ENCODE results near the gene KLHDC1.

DNA sequence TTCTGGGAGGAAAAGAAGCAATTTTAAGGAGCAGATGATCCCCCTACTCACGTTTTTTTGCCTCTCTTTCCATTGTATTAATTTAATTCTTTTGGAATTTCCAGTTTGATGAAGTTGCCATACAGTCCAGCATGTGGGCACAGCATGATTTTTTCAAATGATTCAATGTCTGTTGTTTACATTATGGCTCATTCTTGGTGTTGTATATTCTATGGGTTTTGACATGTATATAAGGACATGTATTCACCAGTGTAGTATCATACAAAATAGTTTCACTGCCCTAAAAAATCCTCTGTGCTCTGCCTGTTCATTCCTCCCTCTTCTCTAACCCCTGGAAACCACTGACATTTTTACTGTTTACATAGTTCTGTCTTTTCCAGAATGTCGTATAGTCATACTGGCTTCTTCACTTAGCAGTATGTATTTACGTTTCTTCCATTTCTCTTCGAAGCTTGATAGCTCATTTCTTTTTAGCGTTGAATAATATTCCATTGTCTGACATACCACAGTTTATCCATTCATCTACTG lies 61.7 kb downstream of the KLHDC1 start:
- TF ChIP-seq, protein P1, sequence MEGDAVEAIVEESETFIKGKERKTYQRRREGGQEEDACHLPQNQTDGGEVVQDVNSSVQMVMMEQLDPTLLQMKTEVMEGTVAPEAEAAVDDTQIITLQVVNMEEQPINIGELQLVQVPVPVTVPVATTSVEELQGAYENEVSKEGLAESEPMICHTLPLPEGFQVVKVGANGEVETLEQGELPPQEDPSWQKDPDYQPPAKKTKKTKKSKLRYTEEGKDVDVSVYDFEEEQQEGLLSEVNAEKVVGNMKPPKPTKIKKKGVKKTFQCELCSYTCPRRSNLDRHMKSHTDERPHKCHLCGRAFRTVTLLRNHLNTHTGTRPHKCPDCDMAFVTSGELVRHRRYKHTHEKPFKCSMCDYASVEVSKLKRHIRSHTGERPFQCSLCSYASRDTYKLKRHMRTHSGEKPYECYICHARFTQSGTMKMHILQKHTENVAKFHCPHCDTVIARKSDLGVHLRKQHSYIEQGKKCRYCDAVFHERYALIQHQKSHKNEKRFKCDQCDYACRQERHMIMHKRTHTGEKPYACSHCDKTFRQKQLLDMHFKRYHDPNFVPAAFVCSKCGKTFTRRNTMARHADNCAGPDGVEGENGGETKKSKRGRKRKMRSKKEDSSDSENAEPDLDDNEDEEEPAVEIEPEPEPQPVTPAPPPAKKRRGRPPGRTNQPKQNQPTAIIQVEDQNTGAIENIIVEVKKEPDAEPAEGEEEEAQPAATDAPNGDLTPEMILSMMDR (IDR thresholded peaks at IDR 0.05): no peak
- TF ChIP-seq POLR2A (IDR thresholded peaks at IDR 0.05): no peak

All from suprapubic skin (tissue), 3 donors.